ENCODE measurements around the gene BNIP5.

Gene BNIP5

GRCh38 chr6:36335465-36336207, 1.1 kb downstream of the BNIP5 start:
- H3K4me1 ChIP-seq, result no peaks in the 10 kb centered on the region
- DNase-seq, result no peak
- H3K9me3 ChIP-seq, result no peaks in the 10 kb centered on the region
- H3K27me3 ChIP-seq, result no peaks in the 10 kb centered on the region
- no peak overlapping the region for H3K4me3 ChIP-seq (ENCODE audit: low read depth, low read length)
- TF ChIP-seq CTCF (IDR thresholded peaks at IDR 0.05; ENCODE audit: low read depth, low read length), result no peak
- H3K36me3 ChIP-seq, result no peaks in the 10 kb centered on the region

- Histone ChIP-seq H3K27me3 (no peaks in the 10 kb centered on the region), H3K9me3 (no peaks in the 10 kb centered on the region), H3K4me1 (no peaks in the 10 kb centered on the region), H3K36me3 (no peaks in the 10 kb centered on the region), H3K4me3 (ENCODE audit: low read depth, low read length) (no peak overlapping the region)
- no peak for TF ChIP-seq CTCF (IDR thresholded peaks at IDR 0.05; ENCODE audit: low read depth, low read length)
- DNase-seq, result no peak
Measured at GRCh38 chr6:36334832-36335459, 1.7 kb downstream of the BNIP5 start.

- Histone ChIP-seq H3K4me3 (ENCODE audit: low read depth, low read length) (no peak overlapping the region), H3K4me1 (no peaks in the 10 kb centered on the region)
Measured at GRCh38 chr6:36333931-36334725, 2.6 kb downstream of the BNIP5 start.

GRCh38 chr6:36333171-36333895, 3.4 kb downstream of the BNIP5 start:
- H3K4me3 ChIP-seq (ENCODE audit: low read depth, low read length), result no peak overlapping the region
- no peak for TF ChIP-seq CTCF (IDR thresholded peaks at IDR 0.05; ENCODE audit: low read depth, low read length)
- no peak for DNase-seq
- H3K27me3 ChIP-seq, result no peaks in the 10 kb centered on the region
- no peaks in the 10 kb centered on the region for H3K4me1 ChIP-seq
- no peaks in the 10 kb centered on the region for H3K9me3 ChIP-seq
- no peaks in the 10 kb centered on the region for H3K36me3 ChIP-seq

More at GRCh38 chr6:36333931-36334725, 2.6 kb downstream of the BNIP5 start:
- TF ChIP-seq CTCF (IDR thresholded peaks at IDR 0.05; ENCODE audit: low read depth, low read length), result no peak
- Histone ChIP-seq H3K36me3 (no peaks in the 10 kb centered on the region), H3K27me3 (no peaks in the 10 kb centered on the region), H3K9me3 (no peaks in the 10 kb centered on the region)
- no peak for DNase-seq

- peaks cover 6% of the 10 kb centered on the region for H3K4me1 ChIP-seq
- no peak for TF ChIP-seq CTCF (IDR thresholded peaks at IDR 0.05; ENCODE audit: low read depth, low read length)
- DNase-seq, result no peak
- H3K36me3 ChIP-seq, result no peaks in the 10 kb centered on the region
- H3K27me3 ChIP-seq, result no peaks in the 10 kb centered on the region
- no peaks in the 10 kb centered on the region for H3K9me3 ChIP-seq
- no peak overlapping the region for H3K4me3 ChIP-seq (ENCODE audit: low read depth, low read length)
Measured at GRCh38 chr6:36331381-36331780, 5.3 kb downstream of the BNIP5 start.
